Measurements from ENCODE around the gene MVB12B. TPM values are rescaled to one million over a fixed set of nuclear protein-coding genes. Genes with fewer than 3 reads are reported as not detected.

The MVB12B gene
- total RNA-seq, 4 donors from 2014 or later, result 2.1 to 39.2 (median 22.2) TPM

DNA sequence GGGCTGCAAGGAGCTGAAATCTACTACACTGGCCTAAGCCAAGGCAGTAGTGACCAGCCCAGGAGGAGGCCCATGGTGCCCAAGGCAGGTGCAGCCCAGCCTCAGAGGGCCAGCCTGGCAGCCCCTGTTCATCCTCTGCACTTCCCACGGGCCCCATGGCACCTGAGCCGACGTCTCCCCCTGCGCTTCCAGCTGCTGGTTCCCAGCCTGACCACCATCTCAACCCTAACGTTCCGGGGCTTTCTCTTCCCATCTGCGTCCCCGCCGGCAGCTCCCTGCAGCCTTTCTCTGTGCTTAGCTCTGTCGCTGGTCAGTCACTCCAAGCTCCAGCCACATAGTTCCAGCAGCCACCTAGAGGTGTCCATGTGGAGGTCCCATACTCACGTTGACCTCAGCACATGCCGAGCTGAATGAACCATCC is 181.6 kb downstream of the MVB12B start:
- intact Hi-C loops (cut with DNase I; ENCODE audit: low total_unique reads), result no loop called here
- H3K9me3 ChIP-seq, result no peaks in the 10 kb centered on the region
- no peak for DNase-seq
- no peaks in the 10 kb centered on the region for H3K36me3 ChIP-seq
- H3K4me3 ChIP-seq, result no peak overlapping the region
- H3K4me1 ChIP-seq, result no peaks in the 10 kb centered on the region
- peaks cover 0 to 5% of the 10 kb centered on the region in 2 donors for H3K27me3 ChIP-seq
- TF ChIP-seq, protein P1, sequence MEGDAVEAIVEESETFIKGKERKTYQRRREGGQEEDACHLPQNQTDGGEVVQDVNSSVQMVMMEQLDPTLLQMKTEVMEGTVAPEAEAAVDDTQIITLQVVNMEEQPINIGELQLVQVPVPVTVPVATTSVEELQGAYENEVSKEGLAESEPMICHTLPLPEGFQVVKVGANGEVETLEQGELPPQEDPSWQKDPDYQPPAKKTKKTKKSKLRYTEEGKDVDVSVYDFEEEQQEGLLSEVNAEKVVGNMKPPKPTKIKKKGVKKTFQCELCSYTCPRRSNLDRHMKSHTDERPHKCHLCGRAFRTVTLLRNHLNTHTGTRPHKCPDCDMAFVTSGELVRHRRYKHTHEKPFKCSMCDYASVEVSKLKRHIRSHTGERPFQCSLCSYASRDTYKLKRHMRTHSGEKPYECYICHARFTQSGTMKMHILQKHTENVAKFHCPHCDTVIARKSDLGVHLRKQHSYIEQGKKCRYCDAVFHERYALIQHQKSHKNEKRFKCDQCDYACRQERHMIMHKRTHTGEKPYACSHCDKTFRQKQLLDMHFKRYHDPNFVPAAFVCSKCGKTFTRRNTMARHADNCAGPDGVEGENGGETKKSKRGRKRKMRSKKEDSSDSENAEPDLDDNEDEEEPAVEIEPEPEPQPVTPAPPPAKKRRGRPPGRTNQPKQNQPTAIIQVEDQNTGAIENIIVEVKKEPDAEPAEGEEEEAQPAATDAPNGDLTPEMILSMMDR (IDR thresholded peaks at IDR 0.05), result no peak
- H3K27ac ChIP-seq, result no peak overlapping the region

DNA sequence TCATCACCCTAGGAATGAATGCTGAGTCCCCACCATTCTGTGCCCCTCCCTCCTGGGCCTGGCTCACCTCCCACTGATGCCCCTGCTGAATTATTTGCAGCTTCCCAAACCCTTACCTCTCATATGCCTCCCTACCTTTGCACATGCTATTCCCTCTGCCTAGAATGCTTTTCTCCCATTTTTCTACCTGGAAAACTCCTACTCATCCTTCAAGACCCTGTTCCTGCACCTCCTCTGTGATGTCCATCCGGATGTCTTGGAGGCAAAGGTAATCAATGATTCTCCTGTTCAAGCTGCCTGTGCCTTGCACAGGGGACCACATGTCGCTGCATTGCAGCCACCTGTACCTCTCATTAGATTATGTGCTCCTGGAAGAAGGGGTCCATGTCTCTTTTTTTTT is 182.3 kb downstream of the MVB12B start:
- H3K4me1 ChIP-seq, result no peaks in the 10 kb centered on the region
- no peak for DNase-seq
- TF ChIP-seq POLR2A (IDR thresholded peaks at IDR 0.05), result no peak
- TF ChIP-seq, protein P1 (IDR thresholded peaks at IDR 0.05), result no peak
- H3K9me3 ChIP-seq, result no peaks in the 10 kb centered on the region
- H3K4me3 ChIP-seq, result no peak overlapping the region
- peaks cover 0 to 12% of the 10 kb centered on the region in 2 donors for H3K27me3 ChIP-seq
- intact Hi-C loops (cut with DNase I; ENCODE audit: low total_unique reads), result no loop called here
- H3K36me3 ChIP-seq, result no peaks in the 10 kb centered on the region
- H3K27ac ChIP-seq, result no peak overlapping the region

DNA sequence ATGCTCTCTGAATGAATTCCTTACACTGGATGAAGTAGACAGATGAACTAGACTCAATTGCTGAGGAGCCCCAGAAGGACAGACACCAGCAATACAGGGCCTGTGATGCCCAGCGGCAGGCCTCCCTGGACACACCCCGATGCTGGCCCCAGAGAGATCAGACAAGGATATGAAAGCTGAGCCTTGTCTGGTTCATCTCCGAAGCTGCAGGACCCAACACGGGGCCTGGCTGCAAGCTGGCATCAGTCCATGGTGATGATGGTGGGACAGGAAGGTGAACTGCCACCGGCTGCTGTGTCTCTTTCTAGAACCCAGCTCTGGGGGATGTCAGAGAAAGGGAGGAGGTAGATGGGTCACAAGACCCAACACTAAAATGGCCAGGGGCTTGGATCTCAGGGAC is 183.1 kb downstream of the MVB12B start:
- peaks cover 0 to 14% of the 10 kb centered on the region in 2 donors for H3K27me3 ChIP-seq
- DNase-seq, result no peak
- intact Hi-C loops (cut with DNase I; ENCODE audit: low total_unique reads), result no loop called here

DNA sequence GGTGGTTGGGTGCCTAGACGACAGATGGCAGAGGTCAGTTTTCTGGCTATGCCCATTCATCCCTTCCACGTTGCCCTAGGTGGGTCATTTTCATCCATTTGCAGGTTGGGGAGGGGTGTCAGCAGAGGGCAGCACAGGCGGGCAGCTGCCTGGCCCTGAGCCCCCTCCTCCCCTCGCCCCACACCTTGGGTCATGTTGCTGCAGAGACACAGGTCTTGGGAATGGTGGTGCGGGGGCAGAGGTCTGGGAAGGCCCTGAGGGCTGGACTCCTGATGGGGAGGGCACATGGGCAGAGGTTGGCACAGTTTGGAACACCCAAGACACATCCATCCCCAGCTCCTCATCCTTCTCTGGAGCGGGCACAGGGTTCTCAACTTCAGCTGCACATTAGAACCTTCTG is 183.9 kb downstream of the MVB12B start:
- no peak for DNase-seq
- intact Hi-C loops (cut with DNase I; ENCODE audit: low total_unique reads), result no loop called here
- Histone ChIP-seq H3K4me1 (no peaks in the 10 kb centered on the region), H3K27me3 (peaks cover 0 to 14% of the 10 kb centered on the region in 2 donors), H3K36me3 (no peaks in the 10 kb centered on the region), H3K27ac (no peak overlapping the region), H3K9me3 (no peaks in the 10 kb centered on the region), H3K4me3 (no peak overlapping the region)
- TF ChIP-seq, protein P1 (IDR thresholded peaks at IDR 0.05), result no peak
- TF ChIP-seq POLR2A (IDR thresholded peaks at IDR 0.05), result no peak

More for the DNA sequence above, 183.1 kb downstream of the MVB12B start:
- TF ChIP-seq POLR2A (IDR thresholded peaks at IDR 0.05), result no peak
- TF ChIP-seq, protein P1 (IDR thresholded peaks at IDR 0.05), result no peak
- Histone ChIP-seq H3K36me3 (no peaks in the 10 kb centered on the region), H3K27ac (no peak overlapping the region), H3K4me3 (no peak overlapping the region), H3K4me1 (no peaks in the 10 kb centered on the region), H3K9me3 (no peaks in the 10 kb centered on the region)

DNA sequence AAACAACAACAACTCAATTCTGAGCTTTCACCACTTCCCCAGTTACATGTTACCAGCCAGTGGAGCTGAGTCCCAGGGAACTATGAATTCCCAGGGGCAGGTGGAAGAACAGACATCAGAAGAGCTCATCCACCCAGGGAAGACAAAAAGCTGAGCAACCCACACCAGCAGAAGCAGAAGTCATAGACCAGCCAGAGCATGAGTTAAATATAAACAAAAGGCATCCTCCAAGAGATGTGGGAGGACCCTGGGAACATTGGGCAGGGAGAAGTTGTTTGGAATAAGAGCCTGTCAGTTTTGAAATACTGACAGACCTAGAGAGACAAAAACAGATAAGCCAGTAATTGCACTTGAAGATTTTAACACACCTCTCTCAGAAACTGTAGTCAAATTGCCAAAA is 184.8 kb downstream of the MVB12B start:
- Histone ChIP-seq H3K4me1 (no peaks in the 10 kb centered on the region), H3K27ac (no peak overlapping the region), H3K4me3 (no peak overlapping the region), H3K27me3 (peaks cover 0 to 14% of the 10 kb centered on the region in 2 donors), H3K36me3 (no peaks in the 10 kb centered on the region), H3K9me3 (no peaks in the 10 kb centered on the region)
- intact Hi-C loops (cut with DNase I; ENCODE audit: low total_unique reads), result no loop called here
- DNase-seq, result no peak
- TF ChIP-seq, protein P1 (IDR thresholded peaks at IDR 0.05), result no peak
